ENCODE results near the gene KAT8.
A peak's percentile ranks its signal among the peaks of the same experiment; 100 is the strongest.

KAT8 gene

GRCh38 chr16:31113121-31114120, 4.0 kb upstream of the KAT8 start:
- CTCF ChIA-PET: interaction anchor here (3.4 kb wide), 1 partner anchor 29 kb away, joined by 12 read pairs; no protein-coding TSS in a partner anchor
- POLR2A ChIA-PET: interaction anchor here (0.8 kb wide), 1 partner anchor 13 kb away, joined by 6 read pairs; no protein-coding TSS in a partner anchor
- Histone ChIP-seq H3K4me3 (ENCODE audit: low read depth, low read length) (no peak overlapping the region), H3K27ac (ENCODE audit: extremely low read depth, low read depth, low read length) (no peak overlapping the region; the same call in 1 of the 2 replicates), H3K4me1 (ENCODE audit: control insufficient read depth, insufficient read depth, low read length) (peaks cover 4% of the 10 kb centered on the region), H3K36me3 (ENCODE audit: control insufficient read depth in 2 of 2, insufficient read depth in 1 of 2, low read length in 2 of 2) (peaks cover 0 to 43% of the 10 kb centered on the region in 2 experiments; a peak in 1 of 3 replicates), H3K9me3 (ENCODE audit: control insufficient read depth, insufficient read depth, low read depth, low read length) (no peaks in the 10 kb centered on the region)
- no peak for TF ChIP-seq SALL2 (tag by site-specific recombination; IDR thresholded peaks at IDR 0.05; ENCODE audit: borderline replicate concordance)
- TF ChIP-seq ZNF23 (tag by site-specific recombination; IDR thresholded peaks at IDR 0.05; ENCODE audit: borderline replicate concordance): no peak
- 0 out of 2 replicates have a peak, but pooled peaks have one; percentile 17 for TF ChIP-seq PRDM1 (tag by site-specific recombination; IDR thresholded peaks at IDR 0.05)
- TF ChIP-seq ZNF76 (tag by site-specific recombination; IDR thresholded peaks at IDR 0.05; ENCODE audit: borderline replicate concordance, low read depth): no peak
- TF ChIP-seq BCL11B (tag by site-specific recombination; IDR thresholded peaks at IDR 0.05; ENCODE audit: low read depth): no peak
- TF ChIP-seq PRDM10 (tag by site-specific recombination; IDR thresholded peaks at IDR 0.05): peak; percentile 80
- TF ChIP-seq ZNF121 (tag by site-specific recombination; IDR thresholded peaks at IDR 0.05): peak; percentile 82
- TF ChIP-seq ZNF473 (tag by site-specific recombination; IDR thresholded peaks at IDR 0.05): no peak
- TF ChIP-seq ZBTB8A (tag by site-specific recombination; IDR thresholded peaks at IDR 0.05): no peak

GRCh38 chr16:31114468-31114867, 3.0 kb upstream of the KAT8 start:
- ChIA-PET CTCF (interaction anchor here (3.4 kb wide), 1 partner anchor 28 kb away, joined by 12 read pairs; no protein-coding TSS in a partner anchor), POLR2A (interaction anchor here (0.7 kb wide), 1 partner anchor 324 kb away, joined by 4 read pairs; no protein-coding TSS in a partner anchor)
- peaks cover 4% of the 10 kb centered on the region for H3K4me1 ChIP-seq (ENCODE audit: control insufficient read depth, insufficient read depth, low read length)
- no peak overlapping the region for H3K4me3 ChIP-seq (ENCODE audit: low read depth, low read length)
- H3K36me3 ChIP-seq (ENCODE audit: control insufficient read depth in 2 of 2, insufficient read depth in 1 of 2, low read length in 2 of 2): peaks cover 6 to 50% of the 10 kb centered on the region in 2 experiments; a peak in 2 of 3 replicates
- no peak overlapping the region; the same call in 1 of the 2 replicates for H3K27ac ChIP-seq (ENCODE audit: extremely low read depth, low read depth, low read length)
- TF ChIP-seq AEBP2 (tag by site-specific recombination; IDR thresholded peaks at IDR 0.05; ENCODE audit: borderline replicate concordance): no peak
- no peaks in the 10 kb centered on the region for H3K9me3 ChIP-seq (ENCODE audit: control insufficient read depth, insufficient read depth, low read depth, low read length)

- peaks cover 4% of the 10 kb centered on the region; the same call in 1 of the 2 replicates for H3K4me1 ChIP-seq (ENCODE audit: control insufficient read depth, insufficient read depth, low read length)
- peak overlapping the region; percentile 75 for H3K4me3 ChIP-seq (ENCODE audit: low read depth, low read length)
- peaks cover 31 to 42% of the 10 kb centered on the region in 2 experiments for H3K36me3 ChIP-seq (ENCODE audit: control insufficient read depth in 2 of 2, insufficient read depth in 1 of 2, low read length in 2 of 2)
- ChIA-PET POLR2A (interaction anchor here (0.8 to 2.1 kb wide), 29 partner anchors 7 to 756 kb away, joined by 3 to 104 read pairs (median 5); partner anchors contain the start of genes FUS, ORAI3, PRSS8 and STX4), CTCF (interaction anchor here (0.5 to 2.9 kb wide), 6 partner anchors 24 to 217 kb away, joined by 3 to 24 read pairs (median 3); partner anchors contain the start of gene HSD3B7)
- peak overlapping the region; percentile 57 for H3K27ac ChIP-seq (ENCODE audit: extremely low read depth, low read depth, low read length)
- H3K9me3 ChIP-seq (ENCODE audit: control insufficient read depth, insufficient read depth, low read depth, low read length): no peaks in the 10 kb centered on the region
- TF ChIP-seq OSR2 (tag by site-specific recombination; IDR thresholded peaks at IDR 0.05): no peak
- TF ChIP-seq GLIS1 (tag by site-specific recombination; IDR thresholded peaks at IDR 0.05): no peak
- TF ChIP-seq ZNF549 (tag by site-specific recombination; IDR thresholded peaks at IDR 0.05): no peak
- TF ChIP-seq ZNF623 (tag by site-specific recombination; IDR thresholded peaks at IDR 0.05): no peak
- no peak for TF ChIP-seq ZNF184 (tag by site-specific recombination; IDR thresholded peaks at IDR 0.05)
- peak; percentile 38 for TF ChIP-seq PRDM1 (tag by site-specific recombination; IDR thresholded peaks at IDR 0.05)
- TF ChIP-seq PBX3 (CRISPR knock-in tag; IDR thresholded peaks at IDR 0.05): no peak
Measured at GRCh38 chr16:31118223-31119155, 1.0 kb downstream of the KAT8 start.

Data from HEK293 (cell line).